Measurements from ENCODE around the gene CHRND.

The CHRND gene

GRCh38 chr2:232525791-232526371 is at the start of gene CHRND:
TSS of gene CHRND (plus strand) at chr2:232526160. CDS start at chr2:232526216, 56 bp downstream.
- DNase-seq (ENCODE audit: low spot score): peak; percentile 65

- no peak for DNase-seq (ENCODE audit: low spot score)
Measured at GRCh38 chr2:232476791-232477190, 49.2 kb upstream of the CHRND start.

GRCh38 chr2:232477751-232478510 is 48.0 kb upstream of the CHRND start:
- no peak for DNase-seq (ENCODE audit: low spot score)

GRCh38 chr2:232478571-232479340 is 47.2 kb upstream of the CHRND start:
- no peak for DNase-seq (ENCODE audit: low spot score)

GRCh38 chr2:232479341-232480200 is 46.4 kb upstream of the CHRND start:
- no peak for DNase-seq (ENCODE audit: low spot score)

- no peak for DNase-seq (ENCODE audit: low spot score)
Measured at GRCh38 chr2:232480201-232481190, 45.5 kb upstream of the CHRND start.

GRCh38 chr2:232481322-232482140 is 44.4 kb upstream of the CHRND start:
- no peak for DNase-seq (ENCODE audit: low spot score)

GRCh38 chr2:232482301-232483238 is 43.4 kb upstream of the CHRND start:
- DNase-seq (ENCODE audit: low spot score): no peak

GRCh38 chr2:232483311-232483922 is 42.5 kb upstream of the CHRND start:
- DNase-seq (ENCODE audit: low spot score): no peak

- DNase-seq (ENCODE audit: low spot score): no peak
Measured at GRCh38 chr2:232483923-232484627, 41.9 kb upstream of the CHRND start.

- DNase-seq (ENCODE audit: low spot score): no peak
Measured at GRCh38 chr2:232484628-232485347, 41.2 kb upstream of the CHRND start.

- DNase-seq (ENCODE audit: low spot score): no peak
Measured at GRCh38 chr2:232485348-232485756, 40.6 kb upstream of the CHRND start.

- DNase-seq (ENCODE audit: low spot score): no peak
Measured at GRCh38 chr2:232485757-232486557, 40.0 kb upstream of the CHRND start.

- DNase-seq (ENCODE audit: low spot score): no peak
Measured at GRCh38 chr2:232486558-232487384, 39.2 kb upstream of the CHRND start.

All from AG08396 (cell line).